ENCODE measurements around the gene NME8.
"Not testable (repeated sequence)": the region's sequence is repeated elsewhere in the genome, so short reads cannot be mapped to it uniquely, and the experiment has no call there.

The NME8 gene
- long read RNA-seq, partial matches to known transcripts = 3 of 40 reads
- long read RNA-seq, other reads (novel, unspliced or antisense) = 37 of 40 reads

GRCh38 chr7:37848297-37848696 is at the start of gene NME8:
TSS of gene NME8 (plus strand) at chr7:37848597. CDS start at chr7:37850267, 1,670 bp downstream.
- Histone ChIP-seq H3K27me3 (ENCODE audit: insufficient read depth, poor library complexity, severe bottlenecking) (no peaks in the 10 kb centered on the region), H3K4me3 (replicated peaks; ENCODE audit: insufficient read depth, low read length) (no peak within 1 kb of the TSS), H3K27ac (replicated peaks) (no peak within 1 kb of the TSS)
- no peak for DNase-seq (ENCODE audit: low read depth in 1 of 2, low spot score in 1 of 2)
- TF ChIP-seq SPI1 (IDR thresholded peaks at IDR 0.05; ENCODE audit: borderline replicate concordance, low read depth) (no peak), POLR2AphosphoS5 (IDR thresholded peaks at IDR 0.05; ENCODE audit: low read depth) (no peak), GABPA (IDR thresholded peaks at IDR 0.05; ENCODE audit: low read depth) (no peak)
- TF ChIP-seq, protein P1, sequence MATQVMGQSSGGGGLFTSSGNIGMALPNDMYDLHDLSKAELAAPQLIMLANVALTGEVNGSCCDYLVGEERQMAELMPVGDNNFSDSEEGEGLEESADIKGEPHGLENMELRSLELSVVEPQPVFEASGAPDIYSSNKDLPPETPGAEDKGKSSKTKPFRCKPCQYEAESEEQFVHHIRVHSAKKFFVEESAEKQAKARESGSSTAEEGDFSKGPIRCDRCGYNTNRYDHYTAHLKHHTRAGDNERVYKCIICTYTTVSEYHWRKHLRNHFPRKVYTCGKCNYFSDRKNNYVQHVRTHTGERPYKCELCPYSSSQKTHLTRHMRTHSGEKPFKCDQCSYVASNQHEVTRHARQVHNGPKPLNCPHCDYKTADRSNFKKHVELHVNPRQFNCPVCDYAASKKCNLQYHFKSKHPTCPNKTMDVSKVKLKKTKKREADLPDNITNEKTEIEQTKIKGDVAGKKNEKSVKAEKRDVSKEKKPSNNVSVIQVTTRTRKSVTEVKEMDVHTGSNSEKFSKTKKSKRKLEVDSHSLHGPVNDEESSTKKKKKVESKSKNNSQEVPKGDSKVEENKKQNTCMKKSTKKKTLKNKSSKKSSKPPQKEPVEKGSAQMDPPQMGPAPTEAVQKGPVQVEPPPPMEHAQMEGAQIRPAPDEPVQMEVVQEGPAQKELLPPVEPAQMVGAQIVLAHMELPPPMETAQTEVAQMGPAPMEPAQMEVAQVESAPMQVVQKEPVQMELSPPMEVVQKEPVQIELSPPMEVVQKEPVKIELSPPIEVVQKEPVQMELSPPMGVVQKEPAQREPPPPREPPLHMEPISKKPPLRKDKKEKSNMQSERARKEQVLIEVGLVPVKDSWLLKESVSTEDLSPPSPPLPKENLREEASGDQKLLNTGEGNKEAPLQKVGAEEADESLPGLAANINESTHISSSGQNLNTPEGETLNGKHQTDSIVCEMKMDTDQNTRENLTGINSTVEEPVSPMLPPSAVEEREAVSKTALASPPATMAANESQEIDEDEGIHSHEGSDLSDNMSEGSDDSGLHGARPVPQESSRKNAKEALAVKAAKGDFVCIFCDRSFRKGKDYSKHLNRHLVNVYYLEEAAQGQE (IDR thresholded peaks at IDR 0.05; ENCODE audit: insufficient replicate concordance, low read depth) = no peak
- TF ChIP-seq, protein P2, sequence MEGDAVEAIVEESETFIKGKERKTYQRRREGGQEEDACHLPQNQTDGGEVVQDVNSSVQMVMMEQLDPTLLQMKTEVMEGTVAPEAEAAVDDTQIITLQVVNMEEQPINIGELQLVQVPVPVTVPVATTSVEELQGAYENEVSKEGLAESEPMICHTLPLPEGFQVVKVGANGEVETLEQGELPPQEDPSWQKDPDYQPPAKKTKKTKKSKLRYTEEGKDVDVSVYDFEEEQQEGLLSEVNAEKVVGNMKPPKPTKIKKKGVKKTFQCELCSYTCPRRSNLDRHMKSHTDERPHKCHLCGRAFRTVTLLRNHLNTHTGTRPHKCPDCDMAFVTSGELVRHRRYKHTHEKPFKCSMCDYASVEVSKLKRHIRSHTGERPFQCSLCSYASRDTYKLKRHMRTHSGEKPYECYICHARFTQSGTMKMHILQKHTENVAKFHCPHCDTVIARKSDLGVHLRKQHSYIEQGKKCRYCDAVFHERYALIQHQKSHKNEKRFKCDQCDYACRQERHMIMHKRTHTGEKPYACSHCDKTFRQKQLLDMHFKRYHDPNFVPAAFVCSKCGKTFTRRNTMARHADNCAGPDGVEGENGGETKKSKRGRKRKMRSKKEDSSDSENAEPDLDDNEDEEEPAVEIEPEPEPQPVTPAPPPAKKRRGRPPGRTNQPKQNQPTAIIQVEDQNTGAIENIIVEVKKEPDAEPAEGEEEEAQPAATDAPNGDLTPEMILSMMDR (IDR thresholded peaks at IDR 0.05; ENCODE audit: insufficient read depth, low read length) = no peak

DNA sequence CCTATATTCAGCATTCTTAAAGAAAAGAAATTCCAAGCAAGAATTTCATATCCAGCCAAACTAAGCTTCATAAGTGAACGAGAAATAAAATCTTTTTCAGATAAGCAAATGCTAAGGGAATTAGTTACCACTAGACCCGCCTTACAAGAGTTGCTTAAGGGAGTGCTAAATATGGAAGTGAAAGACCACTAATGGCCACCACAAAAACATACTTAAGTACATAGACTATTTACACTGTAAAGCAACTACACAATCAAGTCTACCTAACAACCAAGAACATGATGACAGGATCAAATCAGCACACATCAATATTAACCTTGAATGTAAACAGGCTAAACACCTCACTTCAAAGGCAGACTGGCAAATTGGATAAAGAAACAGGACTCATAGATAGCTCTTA is 42.2 kb upstream of the NME8 start:
- H3K4me3 ChIP-seq (replicated peaks; ENCODE audit: insufficient read depth, low read length) = no peak overlapping the region
- DNase-seq (ENCODE audit: low read depth in 1 of 2, low spot score in 1 of 2) = no peak
- TF ChIP-seq, protein P2 (IDR thresholded peaks at IDR 0.05; ENCODE audit: insufficient read depth, low read length) = no peak
- no peak for TF ChIP-seq GABPA (IDR thresholded peaks at IDR 0.05; ENCODE audit: low read depth)
- TF ChIP-seq, protein P1 (IDR thresholded peaks at IDR 0.05; ENCODE audit: insufficient replicate concordance, low read depth) = no peak
- no peak for TF ChIP-seq POLR2AphosphoS5 (IDR thresholded peaks at IDR 0.05; ENCODE audit: low read depth)
- no peak for TF ChIP-seq SPI1 (IDR thresholded peaks at IDR 0.05; ENCODE audit: borderline replicate concordance, low read depth)
- no peaks in the 10 kb centered on the region for H3K27me3 ChIP-seq (ENCODE audit: insufficient read depth, poor library complexity, severe bottlenecking)
- H3K27ac ChIP-seq (replicated peaks) = no peak overlapping the region

DNA sequence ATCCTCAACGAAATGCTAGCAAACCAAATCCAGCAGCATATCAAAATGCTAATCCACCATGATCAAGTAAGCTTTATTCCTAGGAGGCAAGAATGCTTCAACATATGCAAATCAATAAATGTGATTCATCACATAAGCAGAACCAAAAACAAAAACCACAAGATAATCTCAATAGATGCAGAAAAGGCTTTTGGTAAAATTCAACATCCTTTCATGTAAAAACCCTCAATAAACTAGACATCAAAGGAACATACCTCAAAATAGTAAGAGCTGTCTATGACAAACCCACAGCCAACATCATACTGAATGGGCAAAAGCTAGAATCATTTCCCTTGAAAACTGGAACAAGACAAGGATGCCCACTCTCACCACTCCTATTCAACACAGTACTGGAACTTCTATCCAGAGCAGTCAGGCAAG is 36.2 kb upstream of the NME8 start:
- H3K27ac ChIP-seq (replicated peaks); H3K27me3 ChIP-seq (ENCODE audit: insufficient read depth, poor library complexity, severe bottlenecking); H3K4me3 ChIP-seq (replicated peaks; ENCODE audit: insufficient read depth, low read length); DNase-seq (ENCODE audit: low read depth in 1 of 2, low spot score in 1 of 2): not testable (repeated sequence)

DNA sequence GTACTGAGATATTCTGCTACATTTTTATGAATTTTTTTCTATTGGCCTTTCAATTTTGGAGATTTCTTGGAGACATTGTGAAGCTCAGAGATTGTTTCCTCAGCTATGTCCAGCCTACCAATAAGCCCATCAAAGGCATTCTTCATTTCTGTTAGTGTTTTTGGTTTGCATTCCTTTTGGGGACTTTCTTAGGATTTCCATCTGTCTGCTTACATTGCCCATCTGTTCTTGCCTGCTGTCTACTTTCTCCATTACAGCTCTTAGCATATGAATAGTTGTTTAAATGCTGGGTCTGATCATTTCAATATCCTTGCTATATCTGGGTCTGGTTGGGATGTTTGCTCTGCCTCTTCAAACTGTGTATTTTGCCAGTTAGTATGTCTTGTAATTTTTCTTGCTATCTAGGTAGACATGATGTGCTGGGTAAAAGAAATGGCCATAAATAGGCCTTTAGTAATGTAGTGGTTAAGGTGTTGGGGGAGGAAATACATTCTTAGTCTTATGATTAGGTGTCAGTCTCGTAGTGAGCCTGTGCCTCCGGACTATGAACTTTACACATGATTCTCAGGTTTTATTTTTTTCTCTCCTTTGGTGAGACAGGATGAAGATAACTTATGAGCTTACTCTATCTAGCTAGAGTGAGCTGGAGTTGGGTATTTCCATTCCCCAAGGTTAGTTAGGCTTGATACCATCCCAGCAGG is 32.6 kb upstream of the NME8 start:
- H3K27ac ChIP-seq (replicated peaks) = no peak overlapping the region
- H3K27me3 ChIP-seq (ENCODE audit: insufficient read depth, poor library complexity, severe bottlenecking) = no peaks in the 10 kb centered on the region
- no peak for DNase-seq (ENCODE audit: low read depth in 1 of 2, low spot score in 1 of 2)
- no peak overlapping the region for H3K4me3 ChIP-seq (replicated peaks; ENCODE audit: insufficient read depth, low read length)
- TF ChIP-seq POLR2AphosphoS5 (IDR thresholded peaks at IDR 0.05; ENCODE audit: low read depth) (no peak), SPI1 (IDR thresholded peaks at IDR 0.05; ENCODE audit: borderline replicate concordance, low read depth) (no peak), GABPA (IDR thresholded peaks at IDR 0.05; ENCODE audit: low read depth) (no peak)
